ENCODE data around the gene KCNIP2.

The KCNIP2 gene

GRCh38 chr10:101851411-101852116 is 8.0 kb upstream of the KCNIP2 start:
- DNase-seq (ENCODE audit: low read depth), result no peak

DNA sequence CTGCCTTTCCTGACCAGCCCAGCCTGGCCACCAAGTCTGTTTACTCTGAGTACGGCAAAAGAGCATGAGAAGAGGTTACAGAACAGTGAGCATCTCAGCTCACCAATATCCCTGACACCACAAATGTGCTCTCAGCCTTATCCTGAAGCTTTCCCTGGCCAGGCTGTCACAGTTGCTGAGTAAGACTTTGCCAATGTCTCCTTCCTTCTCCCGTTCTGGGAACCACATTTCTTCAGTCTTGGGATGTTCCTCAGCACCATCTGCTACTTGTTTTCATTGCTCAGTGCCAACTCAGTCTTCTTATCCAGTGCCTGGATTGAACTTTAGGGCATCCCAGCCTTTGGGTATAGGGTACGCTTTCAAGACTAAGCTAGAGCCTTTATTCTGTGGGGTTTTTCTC is 7.1 kb upstream of the KCNIP2 start:
- no peak for DNase-seq (ENCODE audit: low read depth)

DNA sequence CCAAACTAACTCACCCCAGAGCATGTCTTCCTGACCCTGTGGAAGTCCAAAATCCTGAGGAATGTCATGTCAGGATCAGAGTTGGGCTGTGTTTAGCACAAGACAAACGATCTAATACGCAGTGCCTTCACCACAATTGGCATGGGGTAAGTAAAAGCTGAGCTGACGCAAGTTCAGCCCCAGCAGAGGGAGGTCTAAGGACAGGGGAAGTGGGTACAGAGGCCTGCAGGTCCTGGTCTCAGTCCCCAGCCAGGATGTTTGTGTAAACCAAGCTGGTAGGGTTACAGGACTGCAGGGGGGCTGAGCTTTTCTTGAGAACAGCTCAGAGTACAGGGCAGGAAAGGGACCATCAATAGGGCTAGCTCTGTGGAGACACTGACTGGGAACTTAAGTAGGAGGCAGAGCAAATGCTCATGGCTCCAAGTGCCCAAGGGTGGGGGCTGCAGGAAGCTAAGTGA is 5.3 kb upstream of the KCNIP2 start:
- no peak for DNase-seq (ENCODE audit: low read depth)

DNA sequence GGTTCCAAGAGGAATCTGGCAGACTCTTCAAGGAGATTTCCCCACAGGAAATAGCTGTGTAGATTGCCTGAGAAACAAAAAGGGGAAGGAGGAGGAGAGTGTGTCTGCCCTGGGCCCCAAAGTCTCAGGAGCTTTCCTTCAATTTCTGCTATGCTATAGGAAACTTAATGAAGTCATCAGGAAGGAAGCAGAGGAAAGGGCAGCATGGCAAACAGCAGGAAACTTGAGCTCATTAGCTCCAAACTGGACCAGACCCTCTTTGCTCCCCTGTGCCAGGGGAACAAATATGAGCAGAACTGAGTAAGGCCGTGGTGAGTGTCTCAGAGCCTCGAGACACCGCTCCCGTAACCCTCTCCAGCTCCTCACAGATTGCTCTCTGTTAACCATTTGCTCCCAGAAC is 4.8 kb upstream of the KCNIP2 start:
- no peak for DNase-seq (ENCODE audit: low read depth)

DNA sequence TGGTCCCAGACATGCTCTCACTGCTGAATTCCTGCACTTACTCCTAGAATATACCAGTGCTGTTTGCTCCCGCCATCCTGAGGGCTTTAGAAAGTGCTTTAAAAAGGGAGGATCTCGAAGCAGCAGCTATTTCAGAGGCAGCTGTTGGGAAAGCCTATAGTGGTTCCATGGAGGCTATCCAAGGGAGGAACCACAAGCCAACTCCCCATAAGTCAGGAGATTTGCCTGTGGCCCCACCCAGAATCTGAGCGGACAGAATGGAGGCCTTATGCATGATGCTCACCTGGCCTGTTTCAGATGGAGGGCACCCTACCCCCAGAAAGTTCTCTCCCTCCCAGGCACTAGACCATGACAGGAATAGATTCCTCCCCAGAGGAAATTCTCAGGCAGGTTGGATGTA is 2.3 kb upstream of the KCNIP2 start:
- DNase-seq (ENCODE audit: low read depth), result no peak

- DNase-seq (ENCODE audit: low read depth), result no peak
Observed at GRCh38 chr10:101841826-101842225, 1.8 kb downstream of the KCNIP2 start.

- DNase-seq (ENCODE audit: low read depth), result peak; percentile 63
Observed at GRCh38 chr10:101840741-101841453, 2.7 kb downstream of the KCNIP2 start.

DNA sequence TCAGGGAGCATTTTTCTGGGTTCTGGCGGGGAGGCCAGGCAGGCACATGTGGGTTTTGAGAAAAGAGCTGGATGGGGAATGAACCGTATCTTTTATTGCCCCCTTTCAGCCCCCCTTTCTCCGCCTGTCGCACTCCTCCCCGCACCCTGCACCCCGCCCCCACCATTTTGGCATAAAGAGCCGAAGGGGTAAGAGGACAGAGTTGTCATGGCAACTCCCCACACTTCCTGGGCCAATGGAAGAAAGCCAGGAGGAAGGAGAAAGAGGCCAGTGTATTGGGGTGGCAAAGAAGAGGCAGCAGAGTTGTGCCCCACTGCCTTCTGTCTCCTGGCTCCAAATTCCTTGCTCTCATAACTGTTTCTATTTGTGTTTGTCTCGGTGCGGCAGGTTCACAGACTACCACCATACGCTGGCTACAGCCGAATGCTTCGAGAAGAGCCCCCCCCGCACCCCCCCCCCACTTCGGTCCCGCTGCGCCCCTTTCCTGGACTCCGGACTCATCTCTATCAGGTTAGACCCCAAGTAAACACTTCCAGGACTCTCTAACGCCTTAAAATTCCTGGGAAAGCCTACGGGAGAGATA is 3.4 kb downstream of the KCNIP2 start:
- no peak for DNase-seq (ENCODE audit: low read depth)

- DNase-seq (ENCODE audit: low read depth), result peak; percentile 47
Observed at GRCh38 chr10:101839416-101840063, 4.1 kb downstream of the KCNIP2 start.

DNA sequence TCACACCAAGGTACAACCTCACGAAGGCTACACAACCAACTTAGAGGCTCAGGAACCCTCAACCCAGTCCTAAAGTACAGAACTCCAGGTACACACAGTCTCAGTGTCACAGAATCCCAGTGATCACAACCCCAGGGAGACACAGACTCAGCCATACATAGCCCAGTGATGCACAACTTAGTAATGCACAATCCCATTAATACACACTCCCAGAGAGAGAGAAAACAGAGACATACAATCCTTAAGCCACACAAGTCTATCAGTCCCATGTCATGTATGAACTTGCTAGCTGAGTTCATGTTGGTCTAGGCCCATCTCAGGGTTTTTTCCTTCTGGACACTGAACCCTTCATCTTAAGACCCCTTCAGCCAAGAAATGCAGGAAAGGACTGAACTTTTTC is 4.6 kb downstream of the KCNIP2 start:
- no peak for DNase-seq (ENCODE audit: low read depth)

DNA sequence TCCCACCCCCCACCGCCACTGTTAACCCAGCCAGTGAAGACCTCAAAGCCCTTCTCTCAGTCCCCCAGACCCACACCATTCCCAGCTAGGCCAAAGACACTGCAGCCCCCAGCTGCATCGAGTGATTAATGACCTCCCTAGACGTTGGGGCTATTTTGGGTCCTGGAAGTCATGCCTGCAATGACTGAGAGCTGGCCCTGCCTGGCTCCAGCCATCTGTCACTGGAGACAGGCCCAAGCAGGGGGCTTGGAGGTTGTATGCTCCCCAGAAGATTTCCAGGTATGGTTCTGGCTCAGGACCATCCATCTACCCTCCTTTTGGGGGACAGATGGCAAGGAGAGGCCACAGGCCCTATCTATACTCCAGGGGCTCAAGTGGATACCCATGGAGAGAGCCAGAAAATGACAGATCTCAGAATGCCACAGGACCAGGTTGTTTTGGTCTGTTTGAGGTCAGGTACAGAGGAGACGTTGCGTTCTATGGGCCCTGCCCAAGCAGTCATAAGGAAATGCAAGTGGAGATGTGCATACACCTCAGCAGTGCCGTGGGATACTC is 5.1 kb downstream of the KCNIP2 start:
- no peak for DNase-seq (ENCODE audit: low read depth)

- no peak for DNase-seq (ENCODE audit: low read depth)
Observed at GRCh38 chr10:101837748-101838147, 5.9 kb downstream of the KCNIP2 start.

GRCh38 chr10:101835362-101835761 is 8.2 kb downstream of the KCNIP2 start:
- DNase-seq (ENCODE audit: low read depth), result no peak

- peak; percentile 17 for DNase-seq (ENCODE audit: low read depth)
Observed at GRCh38 chr10:101834341-101834740, 9.3 kb downstream of the KCNIP2 start.

GRCh38 chr10:101833466-101833865 is 10.1 kb downstream of the KCNIP2 start:
- DNase-seq (ENCODE audit: low read depth), result no peak

DNA sequence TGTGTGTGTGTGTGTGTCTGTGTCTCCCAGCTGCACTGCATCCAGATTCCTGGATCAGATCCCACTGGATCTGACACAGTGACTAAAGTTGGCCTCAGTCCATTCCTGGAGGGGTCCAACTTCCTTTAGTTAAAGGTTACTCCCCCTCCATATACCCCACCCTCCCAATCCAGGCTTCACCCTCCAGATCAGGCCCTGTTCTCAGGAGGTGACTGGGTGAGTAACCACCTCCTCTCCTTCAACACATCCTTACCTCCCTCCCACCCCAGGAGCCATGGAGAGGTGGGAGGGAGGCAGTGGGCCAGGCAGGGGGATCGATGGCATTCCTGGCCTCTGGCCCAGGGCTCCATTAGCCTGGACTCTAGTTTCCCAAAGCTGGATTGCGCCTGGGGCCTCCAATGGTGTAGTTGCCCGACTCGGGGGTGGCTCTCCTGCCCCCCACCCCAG is 11.3 kb downstream of the KCNIP2 start:
- no peak for DNase-seq (ENCODE audit: low read depth)

- DNase-seq (ENCODE audit: low read depth), result no peak
Observed at GRCh38 chr10:101831169-101831811, 12.3 kb downstream of the KCNIP2 start.

DNA sequence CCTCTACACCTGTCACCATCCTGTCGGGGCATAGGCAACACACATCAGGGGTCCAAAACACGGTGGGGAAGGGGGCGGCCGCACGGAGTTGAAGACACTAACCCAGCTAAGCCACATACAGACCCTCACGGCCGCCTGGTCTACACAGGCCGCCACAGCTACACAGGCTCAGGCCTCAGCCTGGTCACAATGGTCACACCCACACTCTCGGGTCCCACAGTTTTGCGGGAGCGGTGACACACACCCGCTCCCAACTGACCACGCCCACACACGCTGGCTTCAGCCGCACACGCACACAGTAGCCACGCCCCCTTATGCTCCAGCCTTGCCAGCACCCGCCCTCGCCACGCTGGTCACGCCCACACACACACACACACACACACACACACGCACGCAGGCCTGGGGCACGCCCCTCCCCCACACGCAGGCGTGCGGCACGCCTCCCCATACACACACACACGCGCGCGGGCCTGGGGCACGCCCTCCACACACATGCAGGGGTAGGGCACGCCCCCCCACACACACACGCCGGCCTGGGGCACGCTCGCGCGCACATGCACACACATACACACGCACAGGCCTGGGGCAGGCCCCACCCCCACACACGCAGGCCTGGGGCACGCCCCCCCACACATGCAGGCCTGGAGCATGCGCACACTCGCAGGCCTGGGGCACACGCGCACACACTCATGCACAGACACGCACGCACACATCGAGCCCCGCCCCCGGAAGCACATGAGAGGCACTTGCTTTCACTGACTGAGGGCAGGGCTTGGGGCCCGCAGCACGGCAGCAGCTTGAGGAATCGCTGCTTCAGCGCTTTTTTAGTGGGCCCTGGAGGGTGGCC is 13.1 kb downstream of the KCNIP2 start:
- DNase-seq (ENCODE audit: low read depth), result peak; percentile 91

GRCh38 chr10:101829561-101830315 is 13.9 kb downstream of the KCNIP2 start:
- peak; percentile 47 for DNase-seq (ENCODE audit: low read depth)

Data from activated T-helper 1 cell treated with Interleukin-2 at 50 U/mL for 16 hours (primary cell).